GM18502 (cell line): Measurements from ENCODE around the gene GJB1.
"Not testable (repeated sequence)": the region's sequence is repeated elsewhere in the genome, so short reads cannot be mapped to it uniquely, and the experiment has no call there.

Experiments used
- ATAC-seq: cut with Tn5 transposase; IDR thresholded peaks from one replicate; pipeline ENCODE4 v1.9.1; 2021; ENCODE audit warnings: mild to moderate bottlenecking; ENCODE audit not compliant: unreplicated experiment, poor library complexity

GJB1 gene

GRCh38 chrX:71253253-71254091 is 30.4 kb downstream of the GJB1 start:
- ATAC-seq = no peak

GRCh38 chrX:71254092-71254963 is 31.3 kb downstream of the GJB1 start, which contains the start of gene ZMYM3:
TSS of gene ZMYM3 (minus strand) at chrX:71254140. CDS start at chrX:71253255, 885 bp downstream.
- peak; percentile 80 for ATAC-seq

- no peak for ATAC-seq
These were observed 33.0 kb downstream of the GJB1 start for GRCh38 chrX:71256051-71256450.

GRCh38 chrX:71256856-71257255 is 33.8 kb downstream of the GJB1 start:
- ATAC-seq = no peak

- ATAC-seq = not testable (repeated sequence)
These were observed 45.6 kb downstream of the GJB1 start for GRCh38 chrX:71268624-71269023.

- no peak for ATAC-seq
These were observed 46.9 kb downstream of the GJB1 start for GRCh38 chrX:71269801-71270395.

GRCh38 chrX:71272313-71272712 is 49.3 kb downstream of the GJB1 start:
- not testable (repeated sequence) for ATAC-seq
